BLaER1 treated with 17β-estradiol and CSF1 and Interleukin-3, amounts not matched to agents 10 nM and 100 nM (cell line): Measurements from ENCODE around the gene NAT8L.
"Not testable (repeated sequence)": the region's sequence is repeated elsewhere in the genome, so short reads cannot be mapped to it uniquely, and the experiment has no call there.

ENCODE experiments used
- H3K27ac ChIP-seq, 11 experiments: shearing (Covaris generic); formaldehyde crosslinking; 2 replicates each; pipeline ENCODE4 v1.8.1; 2022
- H3K27me3 ChIP-seq, 11 experiments: shearing (Covaris generic); formaldehyde crosslinking; 2 replicates each; pipeline ENCODE4 v1.8.1; 2022
- H3K36me3 ChIP-seq, 11 experiments: shearing (Covaris generic); formaldehyde crosslinking; 2 replicates each; pipeline ENCODE4 v1.8.1; 2022
- H3K4me1 ChIP-seq, 10 experiments: shearing (Covaris generic); formaldehyde crosslinking; 2 replicates each; pipeline ENCODE4 v1.8.1; 2022
- H3K4me2 ChIP-seq, 11 experiments: shearing (Covaris generic); formaldehyde crosslinking; 2 replicates each; pipeline ENCODE4 v1.8.1; 2022
- H3K4me3 ChIP-seq, 10 experiments: shearing (Covaris generic); formaldehyde crosslinking; 2 replicates each; pipeline ENCODE4 v1.8.1; 2022
- H3K9ac ChIP-seq, 11 experiments: shearing (Covaris generic); formaldehyde crosslinking; 2 replicates each; pipeline ENCODE4 v1.8.1; 2022
- H3K9me3 ChIP-seq, 11 experiments: shearing (Covaris generic); formaldehyde crosslinking; replicated peaks in 1 of 11; 2 replicates each; pipeline ENCODE4 v1.8.1; 2022
- H4K20me1 ChIP-seq, 11 experiments: shearing (Covaris generic); formaldehyde crosslinking; 2 replicates each; pipeline ENCODE4 v1.8.1; 2022
- Cebpa-rat ChIP-seq, 11 experiments: shearing (Covaris generic); IDR thresholded peaks; 2 replicates each; pipeline ENCODE4 v1.8.1; 2022

The NAT8L gene, protein sequence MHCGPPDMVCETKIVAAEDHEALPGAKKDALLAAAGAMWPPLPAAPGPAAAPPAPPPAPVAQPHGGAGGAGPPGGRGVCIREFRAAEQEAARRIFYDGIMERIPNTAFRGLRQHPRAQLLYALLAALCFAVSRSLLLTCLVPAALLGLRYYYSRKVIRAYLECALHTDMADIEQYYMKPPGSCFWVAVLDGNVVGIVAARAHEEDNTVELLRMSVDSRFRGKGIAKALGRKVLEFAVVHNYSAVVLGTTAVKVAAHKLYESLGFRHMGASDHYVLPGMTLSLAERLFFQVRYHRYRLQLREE

DNA sequence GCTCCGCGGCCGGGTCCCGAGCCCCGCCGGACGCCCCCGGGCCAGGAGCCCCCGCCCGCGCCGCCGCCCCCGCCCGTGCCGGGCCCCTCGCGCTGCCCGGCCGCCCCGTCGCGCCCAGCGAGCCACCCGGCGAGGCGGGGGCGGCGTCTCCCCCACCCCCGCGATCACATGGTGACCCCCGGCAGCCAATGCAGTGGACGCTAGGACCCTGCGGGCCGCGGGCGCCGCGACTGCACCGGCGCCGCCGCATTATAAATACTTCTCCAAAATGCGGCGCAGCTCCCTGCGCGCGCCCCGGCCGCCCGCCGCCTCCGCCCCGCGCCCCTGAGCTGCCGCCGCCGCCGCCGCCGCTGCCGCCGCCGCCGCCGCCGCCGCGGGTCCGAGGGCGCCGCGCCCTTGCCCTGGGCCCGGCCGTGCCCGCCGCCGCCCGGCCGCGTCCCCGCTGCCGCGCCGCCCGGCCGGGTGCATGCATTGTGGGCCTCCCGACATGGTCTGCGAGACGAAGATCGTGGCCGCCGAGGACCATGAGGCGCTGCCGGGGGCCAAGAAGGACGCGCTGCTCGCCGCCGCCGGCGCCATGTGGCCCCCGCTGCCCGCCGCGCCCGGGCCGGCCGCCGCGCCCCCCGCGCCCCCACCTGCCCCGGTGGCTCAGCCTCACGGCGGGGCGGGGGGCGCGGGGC is at the start of gene NAT8L:
NAT8L (plus strand) TSS at position 282 of the 680 bp plus-strand sequence; CDS start at position 467, 185 bp downstream.
- Histone ChIP-seq H3K9me3 (no peaks in the 10 kb centered on the region), H3K4me2 (peak within 1 kb of the TSS; percentile 75 to 90 (median 85)), H3K4me1 (peaks cover 0 to 28% (median 18%) of the 10 kb centered on the region in 10 experiments; a peak in 14 of 20 replicates), H3K27me3 (peaks cover 40 to 57% (median 46%) of the 10 kb centered on the region in 11 experiments), H3K36me3 (peaks cover 0 to 12% (median 8%) of the 10 kb centered on the region in 11 experiments; a peak in 8 of 22 replicates), H3K4me3 (peak within 1 kb of the TSS; percentile 68 to 78 (median 70)), H3K9ac (peak within 1 kb of the TSS; percentile 57 to 82 (median 75); a peak in 21 of 22 replicates), H4K20me1 (peaks cover 0 to 34% (median 23%) of the 10 kb centered on the region in 11 experiments; a peak in 14 of 22 replicates), H3K27ac (peak within 1 kb of the TSS in 9 of 11 experiments; percentile 50 to 74 (median 61); a peak in 18 of 22 replicates)
- no peak for TF ChIP-seq Cebpa-rat (IDR thresholded peaks at IDR 0.05)

DNA sequence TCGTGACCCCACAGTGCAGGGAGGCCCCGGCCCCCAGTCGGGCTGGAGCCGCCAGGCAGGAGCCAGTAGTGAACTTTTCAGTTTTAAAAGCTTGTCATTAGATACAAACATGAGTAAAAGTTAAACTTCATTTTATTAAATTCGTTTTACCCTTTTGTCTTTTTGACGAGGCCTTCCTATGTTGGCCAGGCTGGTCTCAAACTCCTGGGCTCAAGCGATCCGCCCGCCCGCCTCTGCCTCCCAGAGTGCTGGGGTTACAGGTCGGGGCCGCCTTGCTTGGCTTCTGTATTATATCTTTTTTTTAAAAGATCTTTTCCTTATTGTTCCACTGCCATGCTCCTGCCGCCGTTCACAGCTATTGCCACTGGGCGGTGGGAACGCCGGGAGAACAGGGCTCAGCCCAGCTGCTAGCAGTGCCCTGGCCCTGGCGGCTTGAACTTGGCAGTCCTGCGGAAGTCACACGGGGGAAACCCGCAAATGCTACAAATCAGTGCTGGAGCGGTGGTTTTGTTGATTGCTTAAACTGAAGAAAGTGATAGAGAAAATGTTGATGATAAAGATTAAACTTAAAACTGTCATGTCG is 49.4 kb upstream of the NAT8L start:
- peak overlapping the region; percentile 91 to 99 (median 97) for H3K9ac ChIP-seq
- peaks cover 27 to 42% (median 38%) of the 10 kb centered on the region in 10 experiments for H3K4me1 ChIP-seq
- H3K27me3 ChIP-seq, result no peaks in the 10 kb centered on the region
- H3K27ac ChIP-seq, result peak overlapping the region; percentile 95 to 100 (median 98)
- H4K20me1 ChIP-seq, result peaks cover 20 to 33% (median 29%) of the 10 kb centered on the region in 11 experiments; a peak in 19 of 22 replicates
- no peak for TF ChIP-seq Cebpa-rat (IDR thresholded peaks at IDR 0.05)
- H3K4me3 ChIP-seq, result peak overlapping the region; percentile 75 to 93 (median 85)
- no peaks in the 10 kb centered on the region for H3K9me3 ChIP-seq
- peaks cover 15 to 27% (median 23%) of the 10 kb centered on the region in 11 experiments; a peak in 21 of 22 replicates for H3K36me3 ChIP-seq
- H3K4me2 ChIP-seq, result peak overlapping the region; percentile 90 to 97 (median 94)

DNA sequence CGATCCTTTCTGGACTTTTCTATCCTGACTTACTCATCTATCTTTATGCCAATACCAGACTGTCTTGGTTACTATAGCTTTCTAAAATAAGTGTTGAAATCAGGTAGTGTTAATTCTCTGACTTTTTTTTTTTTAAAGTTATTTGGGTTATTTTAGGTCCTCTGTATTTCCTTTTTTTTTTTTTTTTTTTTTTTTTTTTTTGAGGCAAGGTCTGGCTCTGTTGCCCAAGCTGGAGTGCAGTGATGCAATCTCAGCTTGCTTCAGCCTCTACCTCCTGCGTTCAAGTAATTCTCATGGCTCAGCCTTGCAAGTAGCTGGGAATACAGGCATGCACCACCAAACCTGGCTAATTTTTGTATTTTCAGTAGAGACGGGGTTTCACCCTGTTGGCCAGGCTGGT is 47.5 kb upstream of the NAT8L start:
- Histone ChIP-seq H3K27ac (no peak overlapping the region), H3K36me3 (peaks cover 0 to 9% (median 5%) of the 10 kb centered on the region in 11 experiments; a peak in 8 of 22 replicates), H3K9ac (no peak overlapping the region), H3K4me2 (peak overlapping the region in 6 of 11 experiments; percentile 25 to 44 (median 34); a peak in 11 of 22 replicates), H3K9me3 (no peaks in the 10 kb centered on the region), H3K4me3 (no peak overlapping the region), H4K20me1 (peaks cover 7 to 15% (median 13%) of the 10 kb centered on the region in 11 experiments; a peak in 19 of 22 replicates), H3K4me1 (peaks cover 22 to 37% (median 32%) of the 10 kb centered on the region in 10 experiments), H3K27me3 (no peaks in the 10 kb centered on the region)
- peak in 3 of 11 experiments; percentile 30 to 50 (median 34); a peak in 1 of 22 replicates for TF ChIP-seq Cebpa-rat (IDR thresholded peaks at IDR 0.05)

DNA sequence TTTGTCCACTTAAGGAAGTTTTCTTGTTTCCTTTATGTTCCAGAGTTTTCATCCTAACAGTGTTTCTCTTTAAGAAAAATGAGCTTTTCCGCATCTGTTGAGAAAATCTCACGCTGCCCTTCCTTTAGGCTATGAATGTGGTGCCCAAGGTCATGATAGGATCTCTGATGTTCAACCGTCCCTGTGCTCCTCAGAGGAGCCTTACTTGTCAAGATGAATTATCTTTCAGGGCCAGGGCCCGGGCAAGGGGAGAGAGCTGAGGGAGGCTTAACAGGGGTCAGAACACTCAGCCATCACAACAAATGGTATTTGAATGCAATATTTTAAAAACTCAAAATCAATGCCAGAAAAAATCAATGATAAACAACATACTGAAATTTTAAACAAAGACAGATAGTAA is 44.1 kb upstream of the NAT8L start:
- no peak for TF ChIP-seq Cebpa-rat (IDR thresholded peaks at IDR 0.05)
- no peaks in the 10 kb centered on the region for H4K20me1 ChIP-seq
- H3K4me3 ChIP-seq, result no peak overlapping the region
- no peak overlapping the region for H3K4me2 ChIP-seq
- no peaks in the 10 kb centered on the region for H3K36me3 ChIP-seq
- H3K4me1 ChIP-seq, result peaks cover 6 to 22% (median 16%) of the 10 kb centered on the region in 10 experiments
- H3K9me3 ChIP-seq, result no peaks in the 10 kb centered on the region
- H3K27ac ChIP-seq, result no peak overlapping the region
- H3K9ac ChIP-seq, result no peak overlapping the region
- H3K27me3 ChIP-seq, result no peaks in the 10 kb centered on the region

DNA sequence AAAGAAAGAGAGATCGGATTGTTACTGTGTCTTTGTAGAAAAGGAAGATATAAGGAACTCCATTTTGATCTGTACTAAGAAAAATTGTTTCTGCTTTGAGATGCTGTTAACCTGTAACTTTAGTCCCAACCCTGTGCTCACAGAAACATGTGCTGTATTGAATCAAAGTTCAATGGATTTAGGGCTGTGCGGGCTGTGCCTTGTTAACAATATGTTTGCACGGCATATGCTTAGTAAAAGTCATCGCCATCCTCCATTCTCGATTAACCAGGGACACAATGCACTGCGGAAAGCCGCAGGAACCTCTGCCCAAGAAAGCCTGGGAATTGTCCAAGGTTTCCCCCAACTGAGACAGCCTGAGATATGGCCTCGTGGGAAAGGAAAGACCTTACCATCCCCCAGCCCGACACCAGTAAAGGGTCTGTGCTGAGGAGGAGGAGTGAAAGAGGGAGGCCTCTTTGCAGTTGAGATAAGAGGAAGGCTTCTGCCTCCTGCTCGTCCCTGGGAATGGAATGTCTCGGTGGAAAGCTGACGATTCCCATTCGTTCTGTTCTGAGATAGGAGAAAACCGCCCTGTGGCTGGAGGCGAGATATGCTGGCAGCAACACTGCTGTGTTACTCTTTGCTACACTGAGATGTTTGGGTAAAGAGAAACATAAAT is 37.6 kb upstream of the NAT8L start:
- H3K9me3 ChIP-seq, result peaks cover 18 to 25% (median 22%) of the 10 kb centered on the region in 11 experiments
- not testable (repeated sequence) for H3K9ac ChIP-seq, H3K4me2 ChIP-seq, H3K27ac ChIP-seq, H3K27me3 ChIP-seq, H3K4me3 ChIP-seq, H3K4me1 ChIP-seq, H3K36me3 ChIP-seq, H4K20me1 ChIP-seq

DNA sequence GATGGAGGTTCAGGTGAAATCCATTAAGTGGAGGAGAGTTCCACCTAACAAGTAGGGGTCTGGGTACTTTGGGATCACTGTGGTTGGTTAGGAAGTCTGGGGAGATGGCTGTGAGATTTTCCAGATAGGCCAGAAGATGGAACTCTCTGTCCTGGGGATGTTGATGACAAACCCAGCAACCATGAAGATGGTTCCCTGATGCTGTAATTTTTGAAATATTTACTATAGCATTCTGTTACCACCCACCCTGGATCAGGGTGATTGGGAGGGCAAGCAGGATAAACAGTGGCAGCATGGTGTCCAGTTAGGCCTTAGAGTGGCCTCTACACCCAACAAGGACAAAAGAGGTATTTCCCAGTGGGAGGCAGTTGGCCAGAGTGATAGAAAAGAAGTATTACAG is 34.4 kb upstream of the NAT8L start:
- H3K4me2 ChIP-seq, result no peak overlapping the region
- H3K27me3 ChIP-seq, result peaks cover 0 to 6% (median 0%) of the 10 kb centered on the region in 11 experiments; a peak in 2 of 22 replicates
- peaks cover 22 to 36% (median 29%) of the 10 kb centered on the region in 11 experiments for H3K9me3 ChIP-seq
- H3K4me1 ChIP-seq, result no peaks in the 10 kb centered on the region
- no peaks in the 10 kb centered on the region for H4K20me1 ChIP-seq
- no peak overlapping the region for H3K4me3 ChIP-seq
- no peak for TF ChIP-seq Cebpa-rat (IDR thresholded peaks at IDR 0.05)
- 0 out of 22 replicates have a peak, but pooled peaks cover 0 to 6% (median 0%) of the 10 kb centered on the region in 11 experiments for H3K36me3 ChIP-seq
- H3K27ac ChIP-seq, result no peak overlapping the region
- no peak overlapping the region for H3K9ac ChIP-seq

DNA sequence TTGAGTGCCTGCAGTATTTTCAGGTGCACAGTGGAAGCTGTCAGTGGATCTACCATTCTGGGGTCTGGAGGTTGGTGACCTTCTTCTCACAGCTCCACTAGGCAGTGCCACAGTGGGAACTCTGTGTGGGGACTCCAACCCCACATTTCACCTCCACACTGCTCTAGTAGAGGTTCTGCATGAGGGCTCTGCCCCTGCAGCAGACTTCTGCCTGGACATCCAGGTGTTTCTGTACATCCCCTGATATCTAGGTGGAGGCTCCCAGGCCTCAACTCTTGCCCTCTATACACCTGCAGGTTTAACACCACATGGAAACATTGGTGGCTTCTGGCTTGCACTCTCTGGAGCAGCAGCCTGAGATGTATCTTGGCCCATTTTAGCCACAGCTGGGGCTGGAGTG is 33.3 kb upstream of the NAT8L start:
- TF ChIP-seq Cebpa-rat (IDR thresholded peaks at IDR 0.05), result no peak
- H3K4me3 ChIP-seq, result peak overlapping the region in 1 of 10 experiments; percentile 11; a peak in 1 of 20 replicates
- no peak overlapping the region for H3K4me2 ChIP-seq
- no peak overlapping the region for H3K27ac ChIP-seq
- H3K9me3 ChIP-seq, result peaks cover 22 to 36% (median 29%) of the 10 kb centered on the region in 11 experiments
- no peaks in the 10 kb centered on the region for H3K4me1 ChIP-seq
- 0 out of 22 replicates have a peak, but pooled peaks cover 0 to 6% (median 0%) of the 10 kb centered on the region in 11 experiments for H3K36me3 ChIP-seq
- H3K27me3 ChIP-seq, result peaks cover 0 to 6% (median 0%) of the 10 kb centered on the region in 11 experiments; a peak in 2 of 22 replicates
- no peaks in the 10 kb centered on the region for H4K20me1 ChIP-seq
- H3K9ac ChIP-seq, result no peak overlapping the region

DNA sequence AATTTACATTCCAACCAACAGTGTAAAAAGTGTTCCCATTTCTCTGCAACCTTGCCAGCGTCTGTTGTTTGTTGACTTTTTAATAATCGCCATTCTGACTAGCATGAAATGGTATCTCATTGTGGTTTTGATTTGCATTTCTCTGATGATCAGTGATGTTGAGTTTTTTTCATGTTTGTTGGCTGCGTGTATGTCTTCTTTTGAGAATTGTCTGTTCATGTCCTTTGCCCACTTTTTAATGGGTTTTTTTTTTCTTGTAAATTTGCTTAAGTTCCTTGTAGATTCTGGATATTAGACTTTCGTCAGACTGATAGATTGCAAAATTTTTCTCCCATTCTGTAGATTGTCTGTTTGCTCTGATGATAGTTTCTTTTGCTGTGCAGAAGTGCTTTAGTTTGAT is 32.0 kb upstream of the NAT8L start:
- H3K27me3 ChIP-seq, H3K36me3 ChIP-seq, H3K4me3 ChIP-seq, H3K27ac ChIP-seq, H3K4me2 ChIP-seq, H4K20me1 ChIP-seq, H3K4me1 ChIP-seq, H3K9ac ChIP-seq: not testable (repeated sequence)
- peaks cover 22 to 36% (median 29%) of the 10 kb centered on the region in 11 experiments for H3K9me3 ChIP-seq

DNA sequence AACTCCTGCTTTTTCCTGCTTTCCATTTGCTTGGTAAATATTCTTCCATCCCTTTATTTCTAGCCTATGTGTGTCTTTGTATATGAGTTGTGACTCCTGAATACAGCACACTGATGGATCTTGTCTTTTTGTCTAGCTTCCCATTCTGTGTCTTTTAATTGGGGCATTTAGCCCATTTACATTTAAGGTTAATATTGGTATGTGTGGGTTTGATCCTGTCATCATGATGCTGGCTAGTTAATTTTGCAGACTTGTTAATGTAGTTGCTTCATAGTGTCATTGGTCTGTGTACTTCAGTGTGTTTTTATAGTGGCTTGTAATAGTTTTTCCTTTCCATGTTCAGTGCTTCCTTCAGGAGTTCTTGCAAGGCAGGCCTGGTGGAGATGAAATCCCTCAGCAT is 28.0 kb upstream of the NAT8L start:
- not testable (repeated sequence) for H3K27me3 ChIP-seq, H3K36me3 ChIP-seq, H4K20me1 ChIP-seq, H3K4me1 ChIP-seq, H3K4me3 ChIP-seq, H3K9ac ChIP-seq, H3K4me2 ChIP-seq, H3K27ac ChIP-seq
- peaks cover 6 to 16% (median 12%) of the 10 kb centered on the region in 11 experiments for H3K9me3 ChIP-seq
